Measurements from ENCODE around the gene SH3BGRL2. TPM values are rescaled to one million over a fixed set of nuclear protein-coding genes. Genes with fewer than 3 reads are reported as not detected.

Gene SH3BGRL2
- total and polyA plus RNA-seq, 4 donors = 23.8 to 71.3 (median 34.3) TPM

DNA sequence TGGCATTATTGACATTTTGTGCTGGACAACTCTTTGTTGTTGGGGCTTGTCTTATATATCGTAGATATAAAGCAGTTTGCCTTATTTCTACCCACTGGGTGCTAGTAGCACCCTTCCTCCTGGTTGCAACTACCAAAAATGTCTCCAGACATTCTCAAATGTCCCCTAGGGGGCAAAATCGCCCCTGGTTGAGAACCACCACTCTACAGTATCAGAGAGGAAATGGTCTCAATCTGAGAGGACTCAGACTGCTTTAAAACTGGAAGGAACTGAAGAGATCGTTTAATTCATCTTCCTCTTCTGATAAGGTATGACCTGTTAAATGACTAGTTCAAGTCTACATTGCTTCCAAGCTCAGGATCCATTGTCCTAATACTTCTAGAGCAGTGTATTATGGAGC lies 14.9 kb downstream of the SH3BGRL2 start:
- DNase-seq (ENCODE audit: low spot score) = no peak
- peaks cover 0 to 1% (median 0%) of the 10 kb centered on the region in 4 donors for H3K36me3 ChIP-seq (ENCODE audit: control insufficient read depth in 4 of 4, insufficient read depth in 3 of 4, low read depth in 1 of 4, low read length in 3 of 4)

DNA sequence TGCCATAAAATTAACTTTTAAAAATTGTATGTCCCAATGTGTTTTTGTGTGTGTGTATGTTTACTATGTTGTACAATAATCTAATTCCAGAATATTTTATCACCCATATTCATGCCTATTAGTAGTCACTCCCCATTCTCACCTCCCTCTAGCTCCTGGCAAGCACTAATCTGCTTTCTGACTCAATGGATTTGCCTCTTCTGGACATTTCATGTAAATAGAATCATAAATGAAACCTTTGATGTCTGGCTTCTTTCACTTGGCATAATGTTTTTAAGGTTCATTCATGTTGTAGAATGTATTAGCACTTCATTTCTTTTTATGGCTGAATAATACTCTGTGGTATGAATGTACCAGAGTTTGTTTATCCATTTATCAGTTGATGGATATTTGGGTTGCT lies 15.4 kb downstream of the SH3BGRL2 start:
- TF ChIP-seq RXRA (IDR thresholded peaks at IDR 0.05) (no peak), GABPA (IDR thresholded peaks at IDR 0.05 in 1 of 2, conservative IDR thresholded peaks at IDR 0.05 in 1 of 2) (no peak), YY1 (IDR thresholded peaks at IDR 0.05) (no peak), NR2F2 (IDR thresholded peaks at IDR 0.05) (no peak), HNF4G (IDR thresholded peaks at IDR 0.05) (no peak), EGR1 (IDR thresholded peaks at IDR 0.05; ENCODE audit: low read depth in 2 of 2) (no peak), TAF1 (conservative IDR thresholded peaks at IDR 0.05) (no peak), HNF4A (conservative IDR thresholded peaks at IDR 0.05) (no peak), FOXA1 (IDR thresholded peaks at IDR 0.05) (no peak), RAD21 (IDR thresholded peaks at IDR 0.05) (no peak)
- TF ChIP-seq, protein P1, sequence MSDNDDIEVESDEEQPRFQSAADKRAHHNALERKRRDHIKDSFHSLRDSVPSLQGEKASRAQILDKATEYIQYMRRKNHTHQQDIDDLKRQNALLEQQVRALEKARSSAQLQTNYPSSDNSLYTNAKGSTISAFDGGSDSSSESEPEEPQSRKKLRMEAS (IDR thresholded peaks at IDR 0.05) = no peak
- TF ChIP-seq, protein P2, sequence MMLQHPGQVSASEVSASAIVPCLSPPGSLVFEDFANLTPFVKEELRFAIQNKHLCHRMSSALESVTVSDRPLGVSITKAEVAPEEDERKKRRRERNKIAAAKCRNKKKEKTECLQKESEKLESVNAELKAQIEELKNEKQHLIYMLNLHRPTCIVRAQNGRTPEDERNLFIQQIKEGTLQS (IDR thresholded peaks at IDR 0.05) = no peak
- TF ChIP-seq, protein P3, sequence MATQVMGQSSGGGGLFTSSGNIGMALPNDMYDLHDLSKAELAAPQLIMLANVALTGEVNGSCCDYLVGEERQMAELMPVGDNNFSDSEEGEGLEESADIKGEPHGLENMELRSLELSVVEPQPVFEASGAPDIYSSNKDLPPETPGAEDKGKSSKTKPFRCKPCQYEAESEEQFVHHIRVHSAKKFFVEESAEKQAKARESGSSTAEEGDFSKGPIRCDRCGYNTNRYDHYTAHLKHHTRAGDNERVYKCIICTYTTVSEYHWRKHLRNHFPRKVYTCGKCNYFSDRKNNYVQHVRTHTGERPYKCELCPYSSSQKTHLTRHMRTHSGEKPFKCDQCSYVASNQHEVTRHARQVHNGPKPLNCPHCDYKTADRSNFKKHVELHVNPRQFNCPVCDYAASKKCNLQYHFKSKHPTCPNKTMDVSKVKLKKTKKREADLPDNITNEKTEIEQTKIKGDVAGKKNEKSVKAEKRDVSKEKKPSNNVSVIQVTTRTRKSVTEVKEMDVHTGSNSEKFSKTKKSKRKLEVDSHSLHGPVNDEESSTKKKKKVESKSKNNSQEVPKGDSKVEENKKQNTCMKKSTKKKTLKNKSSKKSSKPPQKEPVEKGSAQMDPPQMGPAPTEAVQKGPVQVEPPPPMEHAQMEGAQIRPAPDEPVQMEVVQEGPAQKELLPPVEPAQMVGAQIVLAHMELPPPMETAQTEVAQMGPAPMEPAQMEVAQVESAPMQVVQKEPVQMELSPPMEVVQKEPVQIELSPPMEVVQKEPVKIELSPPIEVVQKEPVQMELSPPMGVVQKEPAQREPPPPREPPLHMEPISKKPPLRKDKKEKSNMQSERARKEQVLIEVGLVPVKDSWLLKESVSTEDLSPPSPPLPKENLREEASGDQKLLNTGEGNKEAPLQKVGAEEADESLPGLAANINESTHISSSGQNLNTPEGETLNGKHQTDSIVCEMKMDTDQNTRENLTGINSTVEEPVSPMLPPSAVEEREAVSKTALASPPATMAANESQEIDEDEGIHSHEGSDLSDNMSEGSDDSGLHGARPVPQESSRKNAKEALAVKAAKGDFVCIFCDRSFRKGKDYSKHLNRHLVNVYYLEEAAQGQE (IDR thresholded peaks at IDR 0.05) = no peak
- TF ChIP-seq, protein P4, sequence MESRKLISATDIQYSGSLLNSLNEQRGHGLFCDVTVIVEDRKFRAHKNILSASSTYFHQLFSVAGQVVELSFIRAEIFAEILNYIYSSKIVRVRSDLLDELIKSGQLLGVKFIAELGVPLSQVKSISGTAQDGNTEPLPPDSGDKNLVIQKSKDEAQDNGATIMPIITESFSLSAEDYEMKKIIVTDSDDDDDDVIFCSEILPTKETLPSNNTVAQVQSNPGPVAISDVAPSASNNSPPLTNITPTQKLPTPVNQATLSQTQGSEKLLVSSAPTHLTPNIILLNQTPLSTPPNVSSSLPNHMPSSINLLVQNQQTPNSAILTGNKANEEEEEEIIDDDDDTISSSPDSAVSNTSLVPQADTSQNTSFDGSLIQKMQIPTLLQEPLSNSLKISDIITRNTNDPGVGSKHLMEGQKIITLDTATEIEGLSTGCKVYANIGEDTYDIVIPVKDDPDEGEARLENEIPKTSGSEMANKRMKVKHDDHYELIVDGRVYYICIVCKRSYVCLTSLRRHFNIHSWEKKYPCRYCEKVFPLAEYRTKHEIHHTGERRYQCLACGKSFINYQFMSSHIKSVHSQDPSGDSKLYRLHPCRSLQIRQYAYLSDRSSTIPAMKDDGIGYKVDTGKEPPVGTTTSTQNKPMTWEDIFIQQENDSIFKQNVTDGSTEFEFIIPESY (IDR thresholded peaks at IDR 0.05) = no peak
- Histone ChIP-seq H3K9me3 (ENCODE audit: control insufficient read depth in 4 of 4, low read length in 3 of 4) (no peaks in the 10 kb centered on the region), H3K36me3 (ENCODE audit: control insufficient read depth in 4 of 4, insufficient read depth in 3 of 4, low read depth in 1 of 4, low read length in 3 of 4) (peaks cover 0 to 2% (median 0%) of the 10 kb centered on the region in 4 donors), H3K4me3 (ENCODE audit: low read depth in 1 of 3, low read length in 3 of 3) (no peak overlapping the region), H3K27me3 (ENCODE audit: control insufficient read depth in 4 of 4, insufficient read depth in 4 of 4, low read length in 3 of 4) (no peaks in the 10 kb centered on the region), H3K27ac (ENCODE audit: low read depth in 1 of 2, low read length in 2 of 2) (no peak overlapping the region), H3K4me1 (ENCODE audit: control insufficient read depth in 4 of 4, insufficient read depth in 4 of 4, low read length in 3 of 4) (peaks cover 0 to 5% (median 0%) of the 10 kb centered on the region in 4 donors), H3K9ac (ENCODE audit: low read depth in 1 of 2, low read length in 2 of 2) (no peak overlapping the region)
- DNase-seq (ENCODE audit: low spot score) = no peak

More for the DNA sequence above, 14.9 kb downstream of the SH3BGRL2 start:
- Histone ChIP-seq H3K4me1 (ENCODE audit: control insufficient read depth in 4 of 4, insufficient read depth in 4 of 4, low read length in 3 of 4) (peaks cover 0 to 8% (median under 1%) of the 10 kb centered on the region in 4 donors), H3K27me3 (ENCODE audit: control insufficient read depth in 4 of 4, insufficient read depth in 4 of 4, low read length in 3 of 4) (no peaks in the 10 kb centered on the region), H3K4me3 (ENCODE audit: low read depth in 1 of 3, low read length in 3 of 3) (no peak overlapping the region), H3K9me3 (ENCODE audit: control insufficient read depth in 4 of 4, low read length in 3 of 4) (no peaks in the 10 kb centered on the region), H3K9ac (ENCODE audit: low read depth in 1 of 2, low read length in 2 of 2) (no peak overlapping the region), H3K27ac (ENCODE audit: low read depth in 1 of 2, low read length in 2 of 2) (no peak overlapping the region)
- TF ChIP-seq, protein P3 (IDR thresholded peaks at IDR 0.05) = no peak
- TF ChIP-seq RAD21 (IDR thresholded peaks at IDR 0.05) = peak in 1 of 2 donors; percentile 53
- 64% methylated on average over 3 of the region's 3 CpGs for WGBS

Data from liver (tissue), 9 donors.